Transverse colon (tissue), 4 donors: Measurements from ENCODE around the gene FMNL2. TPM values are rescaled to one million over a fixed set of nuclear protein-coding genes. Genes with fewer than 3 reads are reported as not detected.
A peak's percentile ranks its signal among the peaks of the same experiment; 100 is the strongest.

Source experiments
- DNase-seq: peaks from one replicate; pipeline ENCODE4 v3.0.0-alpha.2; 2019
- H3K27ac ChIP-seq, 4 donors: fragments of 200-600 bp; sonication (generic); 2 replicates each; pipeline ENCODE4 v1.5.1; 2016 to 2018; ENCODE audit warnings: inconsistent platforms in 4 of 4
- H3K27me3 ChIP-seq: fragments of 200-600 bp; sonication (generic); 2 replicates; pipeline ENCODE4 v1.5.1; 2017; ENCODE audit warnings: inconsistent platforms
- H3K36me3 ChIP-seq, 4 donors: fragments of 200-600 bp; sonication (generic); 2 replicates each; pipeline ENCODE4 v1.5.1; 2017 to 2019; ENCODE audit warnings: inconsistent platforms in 4 of 4
- H3K4me1 ChIP-seq, 4 donors: fragments of 200-600 bp; sonication (generic); 2 replicates each; pipeline ENCODE4 v1.5.1; 2017 to 2020; ENCODE audit warnings: inconsistent platforms in 4 of 4
- H3K4me3 ChIP-seq, 4 donors: fragments of 200-600 bp; sonication (generic); 1 replicate in 1 of 4; 2 replicates in 3 of 4; pipeline versions ENCODE4 v1.5.1 to v1.6.1; 2017 to 2019; ENCODE audit warnings: inconsistent platforms in 4 of 4
- H3K9me3 ChIP-seq, 2 donors: fragments of 200-600 bp; sonication (generic); 2 replicates each; pipeline ENCODE4 v1.5.1; 2017 to 2019; ENCODE audit warnings: inconsistent platforms in 2 of 2
- EP300 ChIP-seq: sonication (generic); formaldehyde crosslinking; IDR thresholded peaks from one replicate; pipeline ENCODE4 v1.6.1; 2017; ENCODE audit warnings: antibody characterized with exemption, low read depth
- POLR2A ChIP-seq: fragments of 450-650 bp; IDR thresholded peaks from one replicate; pipeline ENCODE4 v1.6.1; 2016; ENCODE audit warnings: antibody characterized with exemption, mild to moderate bottlenecking, moderate library complexity
- POLR2AphosphoS5 ChIP-seq, 3 donors: sonication (generic); formaldehyde crosslinking; IDR thresholded peaks; one replicate each; pipeline ENCODE4 v1.6.1; 2016; ENCODE audit warnings: antibody characterized with exemption in 3 of 3
- WGBS, 2 donors: methylation state at CpG; one replicate each; pipeline ENCODE4 v1.1.5; 2018; ENCODE audit warnings: low coverage in 1 of 2; 5-methylcytosine and 5-hydroxymethylcytosine counted together
- in situ Hi-C, 4 donors: fragments of 200-750 bp; cut with MboI; loops; one replicate each; pipeline versions ENCODE4 v1.15.0 to v1.15.1; 2017; ENCODE audit warnings: low sequenced_read_pairs in 3 of 4, low pct_ligation_motif_present in 1 of 4, low pct_unique_long_range_greater_than_20kb in 1 of 4
- intact Hi-C: fragments of 100-400 bp; cut with DNase I; formaldehyde crosslinking; loops from one replicate; pipeline ENCODE4 v1.15.1; 2023; ENCODE audit warnings: low total_unique reads
- total RNA-seq, 4 donors: library from RNA; depleted of rRNA; stranded (reverse); fragments of >200 nt; gene quantifications; one replicate each; pipeline ENCODE4 v1.1.0, GENCODE V29; 2016
- TF ChIP-seq, protein P1 (sequence below), 5 experiments: fragments of 200-600 bp in 3 of 5; fragments of 450-650 bp in 2 of 5; sonication (generic) in 3 of 5; IDR thresholded peaks; 1 replicate in 2 of 5; 2 replicates in 3 of 5; pipeline ENCODE4 v1.5.1; 2016 to 2017; ENCODE audit warnings: antibody characterized with exemption in 5 of 5, inconsistent platforms in 3 of 5, mild to moderate bottlenecking in 2 of 5, moderate library complexity in 1 of 5

Gene FMNL2
- total RNA-seq, 4 donors from 2014 or later, result 9.2 to 31.4 (median 23.9) TPM

GRCh38 chr2:152624805-152625204 lies 289.8 kb downstream of the FMNL2 start:
- no peaks in the 10 kb centered on the region for H3K9me3 ChIP-seq
- in situ Hi-C loops (loop anchor here (10.0 to 25.0 kb wide), 4 partner anchors 288 to 588 kb away; partner anchors contain the start of gene FMNL2 (in 2 of the 4)), intact Hi-C loops (loop anchor here (10.0 kb wide), 1 partner anchor 290 kb away; the partner anchor contains the start of gene FMNL2)
- H3K36me3 ChIP-seq, result peaks cover 0 to 6% (median 0%) of the 10 kb centered on the region in 4 donors
- H3K4me1 ChIP-seq, result no peaks in the 10 kb centered on the region
- no peaks in the 10 kb centered on the region for H3K27me3 ChIP-seq
- TF ChIP-seq, protein P1, sequence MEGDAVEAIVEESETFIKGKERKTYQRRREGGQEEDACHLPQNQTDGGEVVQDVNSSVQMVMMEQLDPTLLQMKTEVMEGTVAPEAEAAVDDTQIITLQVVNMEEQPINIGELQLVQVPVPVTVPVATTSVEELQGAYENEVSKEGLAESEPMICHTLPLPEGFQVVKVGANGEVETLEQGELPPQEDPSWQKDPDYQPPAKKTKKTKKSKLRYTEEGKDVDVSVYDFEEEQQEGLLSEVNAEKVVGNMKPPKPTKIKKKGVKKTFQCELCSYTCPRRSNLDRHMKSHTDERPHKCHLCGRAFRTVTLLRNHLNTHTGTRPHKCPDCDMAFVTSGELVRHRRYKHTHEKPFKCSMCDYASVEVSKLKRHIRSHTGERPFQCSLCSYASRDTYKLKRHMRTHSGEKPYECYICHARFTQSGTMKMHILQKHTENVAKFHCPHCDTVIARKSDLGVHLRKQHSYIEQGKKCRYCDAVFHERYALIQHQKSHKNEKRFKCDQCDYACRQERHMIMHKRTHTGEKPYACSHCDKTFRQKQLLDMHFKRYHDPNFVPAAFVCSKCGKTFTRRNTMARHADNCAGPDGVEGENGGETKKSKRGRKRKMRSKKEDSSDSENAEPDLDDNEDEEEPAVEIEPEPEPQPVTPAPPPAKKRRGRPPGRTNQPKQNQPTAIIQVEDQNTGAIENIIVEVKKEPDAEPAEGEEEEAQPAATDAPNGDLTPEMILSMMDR (IDR thresholded peaks at IDR 0.05), result no peak
- TF ChIP-seq POLR2AphosphoS5 (IDR thresholded peaks at IDR 0.05) (no peak), EP300 (no peak), POLR2A (no peak)
- no peak for DNase-seq
- no peak overlapping the region for H3K4me3 ChIP-seq
- no peak overlapping the region for H3K27ac ChIP-seq
- WGBS, 2 donors, result 71% methylated on average over 3 of the region's 3 CpGs; no CpG with 5 or more reads in 1 of the 2 donors

- Histone ChIP-seq H3K27ac (no peak overlapping the region), H3K27me3 (no peaks in the 10 kb centered on the region), H3K9me3 (no peaks in the 10 kb centered on the region), H3K4me1 (no peaks in the 10 kb centered on the region), H3K36me3 (peaks cover 0 to 10% (median 0%) of the 10 kb centered on the region in 4 donors), H3K4me3 (no peak overlapping the region)
- in situ Hi-C loops (loop anchor here (10.0 to 25.0 kb wide), 3 partner anchors 292 to 590 kb away; partner anchors contain the start of gene FMNL2 (in 1 of the 4)), intact Hi-C loops (loop anchor here (10.0 kb wide), 1 partner anchor 292 kb away; the partner anchor contains the start of gene FMNL2)
- TF ChIP-seq POLR2AphosphoS5 (IDR thresholded peaks at IDR 0.05), result no peak
- TF ChIP-seq, protein P1 (IDR thresholded peaks at IDR 0.05), result no peak
- no peak for TF ChIP-seq POLR2A
- TF ChIP-seq EP300, result no peak
- DNase-seq, result no peak
- WGBS, 2 donors, result 59 to 61% methylated on average over 4 of the region's 4 CpGs
Observed at GRCh38 chr2:152626911-152627339, 292.0 kb downstream of the FMNL2 start.

DNA sequence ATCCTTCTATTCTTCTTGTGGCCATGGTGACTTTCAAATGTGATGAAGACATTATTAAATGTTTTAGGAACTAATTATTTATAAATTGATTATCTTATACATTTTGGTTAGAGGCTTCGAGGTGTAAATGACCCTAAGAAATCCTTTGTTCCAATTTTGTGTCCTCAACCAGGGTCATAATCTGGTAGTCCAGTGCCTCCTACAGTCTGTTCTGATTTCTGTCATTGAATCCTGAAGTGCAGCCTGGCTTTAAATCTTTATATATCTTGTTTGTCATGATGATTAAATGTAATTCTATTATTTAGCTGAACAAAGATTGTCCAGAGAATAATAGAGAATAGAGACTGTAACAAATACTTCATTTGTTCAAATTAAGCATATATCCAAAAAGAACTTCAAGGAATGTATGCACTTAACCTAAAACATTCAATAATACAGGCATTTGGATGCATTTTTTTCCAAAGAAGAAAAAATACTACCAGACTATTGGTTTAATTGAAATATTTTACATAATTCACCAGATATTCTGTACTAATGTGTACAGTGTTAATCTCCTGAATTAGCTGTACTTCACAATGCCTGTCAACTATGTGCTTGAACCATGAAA lies 292.5 kb downstream of the FMNL2 start:
- intact Hi-C loops (loop anchor here (10.0 kb wide), 1 partner anchor 293 kb away; the partner anchor contains the start of gene FMNL2), in situ Hi-C loops (loop anchor here (10.0 to 25.0 kb wide), 3 partner anchors 293 to 590 kb away; partner anchors contain the start of gene FMNL2 (in 1 of the 4))
- Histone ChIP-seq H3K4me3 (no peak overlapping the region), H3K27me3 (no peaks in the 10 kb centered on the region), H3K9me3 (no peaks in the 10 kb centered on the region), H3K4me1 (no peaks in the 10 kb centered on the region), H3K27ac (no peak overlapping the region), H3K36me3 (peaks cover 0 to 10% (median 0%) of the 10 kb centered on the region in 4 donors)
- WGBS, 2 donors, result 0 to 10% methylated on average over 1 of the region's 1 CpG
- no peak for DNase-seq
- TF ChIP-seq POLR2A (no peak), EP300 (no peak), POLR2AphosphoS5 (IDR thresholded peaks at IDR 0.05) (no peak)
- TF ChIP-seq, protein P1 (IDR thresholded peaks at IDR 0.05), result peak; percentile 45 to 60 (median 57)

- H3K27me3 ChIP-seq, result no peaks in the 10 kb centered on the region
- intact Hi-C loops (loop anchor here (10.0 kb wide), 1 partner anchor 294 kb away; the partner anchor contains the start of gene FMNL2), in situ Hi-C loops (loop anchor here (10.0 to 25.0 kb wide), 3 partner anchors 294 to 592 kb away; partner anchors contain the start of gene FMNL2 (in 1 of the 4))
- no peak for TF ChIP-seq EP300
- 78 to 94% methylated on average over 1 of the region's 1 CpG for WGBS, 2 donors
- no peak for DNase-seq
- H3K36me3 ChIP-seq, result peaks cover 0 to 10% (median 0%) of the 10 kb centered on the region in 4 donors
- no peaks in the 10 kb centered on the region for H3K4me1 ChIP-seq
- H3K27ac ChIP-seq, result no peak overlapping the region
- H3K9me3 ChIP-seq, result no peaks in the 10 kb centered on the region
- H3K4me3 ChIP-seq, result no peak overlapping the region
Observed at GRCh38 chr2:152629202-152629601, 294.2 kb downstream of the FMNL2 start.
